B cell (primary cell): ENCODE results near the gene SSTR4.

Experiments used
- EZH2 ChIP-seq: IDR thresholded peaks from 2 replicates; pipeline ENCODE4 v1.6.1; 2012; ENCODE audit warnings: borderline replicate concordance, low read depth, mild to moderate bottlenecking, moderate library complexity, low read length; ENCODE audit not compliant: insufficient read depth, poor library complexity, severe bottlenecking
- TF ChIP-seq, protein P1 (sequence below): fragments of 200-600 bp; IDR thresholded peaks from one replicate; pipeline ENCODE4 v1.8.0; 2022; ENCODE audit warnings: antibody characterized with exemption, mild to moderate bottlenecking

DNA sequence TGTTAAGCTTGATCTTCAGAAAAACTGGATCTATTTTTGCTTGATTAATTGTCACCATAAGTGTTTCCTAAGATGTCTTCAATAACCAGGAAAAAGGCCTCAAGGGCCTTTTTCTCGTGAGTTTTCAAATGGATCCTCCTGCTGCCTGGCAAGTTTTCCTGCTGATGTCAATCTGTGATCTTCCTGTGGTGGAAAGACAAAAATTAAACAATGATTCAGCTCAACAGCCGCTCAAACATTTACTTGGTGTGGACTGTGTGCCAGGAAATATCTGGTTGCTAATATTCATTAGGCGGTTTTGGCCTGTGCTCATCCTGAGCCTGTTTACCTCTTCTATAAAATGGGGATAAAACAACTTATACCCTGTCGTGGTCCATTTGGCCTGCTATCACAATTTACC, 35.4 kb upstream of the SSTR4 start:
- TF ChIP-seq, protein P1, sequence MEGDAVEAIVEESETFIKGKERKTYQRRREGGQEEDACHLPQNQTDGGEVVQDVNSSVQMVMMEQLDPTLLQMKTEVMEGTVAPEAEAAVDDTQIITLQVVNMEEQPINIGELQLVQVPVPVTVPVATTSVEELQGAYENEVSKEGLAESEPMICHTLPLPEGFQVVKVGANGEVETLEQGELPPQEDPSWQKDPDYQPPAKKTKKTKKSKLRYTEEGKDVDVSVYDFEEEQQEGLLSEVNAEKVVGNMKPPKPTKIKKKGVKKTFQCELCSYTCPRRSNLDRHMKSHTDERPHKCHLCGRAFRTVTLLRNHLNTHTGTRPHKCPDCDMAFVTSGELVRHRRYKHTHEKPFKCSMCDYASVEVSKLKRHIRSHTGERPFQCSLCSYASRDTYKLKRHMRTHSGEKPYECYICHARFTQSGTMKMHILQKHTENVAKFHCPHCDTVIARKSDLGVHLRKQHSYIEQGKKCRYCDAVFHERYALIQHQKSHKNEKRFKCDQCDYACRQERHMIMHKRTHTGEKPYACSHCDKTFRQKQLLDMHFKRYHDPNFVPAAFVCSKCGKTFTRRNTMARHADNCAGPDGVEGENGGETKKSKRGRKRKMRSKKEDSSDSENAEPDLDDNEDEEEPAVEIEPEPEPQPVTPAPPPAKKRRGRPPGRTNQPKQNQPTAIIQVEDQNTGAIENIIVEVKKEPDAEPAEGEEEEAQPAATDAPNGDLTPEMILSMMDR: no peak
- TF ChIP-seq EZH2: no peak
